ENCODE data around the gene VPS8.
"Not testable (repeated sequence)": the region's sequence is repeated elsewhere in the genome, so short reads cannot be mapped to it uniquely, and the experiment has no call there.

Gene VPS8

GRCh38 chr3:184864000-184864399, 52.0 kb downstream of the VPS8 start:
- no peak for DNase-seq (ENCODE audit: low spot score)

DNA sequence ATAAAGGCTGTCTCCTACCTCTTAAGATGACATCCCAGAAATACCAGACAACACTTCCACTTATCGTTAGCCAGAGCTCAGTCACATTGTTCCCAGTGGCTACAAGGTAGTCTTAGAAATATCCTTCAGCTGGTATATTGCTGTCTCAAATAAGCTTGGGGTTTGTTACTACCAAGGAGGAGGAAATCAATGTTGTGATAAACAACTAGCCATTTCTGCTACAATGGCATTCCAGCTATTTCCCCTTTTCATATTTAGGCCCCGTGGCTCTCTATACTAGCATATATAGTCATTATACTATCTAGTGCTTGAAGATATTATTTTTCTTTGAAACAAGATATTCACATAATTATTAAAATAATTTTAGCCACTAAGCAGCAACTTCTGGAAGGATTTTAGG, 56.5 kb downstream of the VPS8 start:
- no peak for DNase-seq (ENCODE audit: low spot score)

DNA sequence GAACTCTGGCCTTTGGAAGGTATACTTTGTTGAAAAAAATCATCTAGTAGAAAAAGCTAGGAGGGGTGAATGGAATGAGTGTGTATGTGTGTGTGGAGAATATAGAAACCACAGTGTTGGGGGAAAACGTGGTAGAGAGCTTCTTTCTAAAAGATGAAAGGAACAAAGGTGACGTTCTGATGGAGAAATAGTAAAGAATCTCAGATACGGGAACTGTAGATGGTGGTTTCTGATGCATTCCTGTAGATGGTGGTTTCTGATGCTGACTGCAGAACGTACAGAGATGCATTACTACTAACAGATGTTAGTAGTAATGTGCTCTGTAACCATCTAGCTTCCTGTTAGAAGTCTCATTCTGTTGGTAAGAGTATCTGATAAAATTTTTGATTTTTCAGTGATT, 60.2 kb downstream of the VPS8 start:
- no peak for DNase-seq (ENCODE audit: low spot score)

- DNase-seq (ENCODE audit: low spot score), result no peak
These were observed 61.2 kb downstream of the VPS8 start for GRCh38 chr3:184873141-184873540.

DNA sequence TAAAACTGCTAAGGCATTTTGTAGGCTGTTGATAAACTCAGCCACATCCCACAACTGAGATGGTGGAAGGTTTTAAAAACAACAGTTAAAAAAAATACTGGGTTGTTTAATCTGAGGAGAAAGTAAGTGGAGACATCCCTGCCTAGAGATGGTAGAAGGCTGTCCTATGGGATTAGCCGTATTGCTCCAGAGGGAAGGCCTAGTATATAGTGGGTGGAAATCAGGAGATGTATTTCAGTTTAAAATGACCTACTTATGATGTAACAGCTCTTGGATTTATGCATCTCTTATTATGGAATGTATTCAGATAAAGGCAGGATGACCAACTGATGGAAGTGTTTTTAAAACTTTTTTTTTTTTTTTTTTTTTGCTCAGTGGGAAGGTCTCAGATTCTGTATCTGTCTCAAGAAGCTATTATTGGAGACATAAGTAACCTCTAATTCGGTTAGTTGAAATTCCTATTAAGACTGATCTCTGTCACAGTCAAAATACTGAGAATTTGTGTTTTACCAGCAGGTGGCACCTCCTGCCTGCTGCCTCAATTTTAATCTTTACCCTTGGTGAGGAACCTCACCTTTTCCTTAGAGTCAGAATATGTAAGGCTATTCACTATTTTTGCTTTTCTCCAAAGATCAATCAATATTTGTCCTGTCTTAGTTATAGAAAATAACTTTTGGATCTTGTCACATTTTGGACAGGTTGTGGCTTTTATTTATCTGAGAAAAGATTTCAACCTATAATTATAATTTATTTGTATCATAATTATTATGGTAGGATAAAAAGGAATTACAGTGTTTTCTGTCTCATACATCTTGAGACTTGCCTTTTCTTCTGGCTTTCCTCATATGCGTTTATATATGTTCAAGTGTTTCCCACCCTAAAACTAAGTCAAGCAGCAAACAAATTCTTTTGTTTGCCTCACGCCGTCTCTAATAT, 63.0 kb downstream of the VPS8 start:
- DNase-seq (ENCODE audit: low spot score), result no peak

GRCh38 chr3:184880276-184881019, 68.5 kb downstream of the VPS8 start:
- no peak for DNase-seq (ENCODE audit: low spot score)

GRCh38 chr3:184884359-184885017, 72.5 kb downstream of the VPS8 start:
- no peak for DNase-seq (ENCODE audit: low spot score)

- no peak for DNase-seq (ENCODE audit: low spot score)
These were observed 73.1 kb downstream of the VPS8 start for GRCh38 chr3:184885112-184885511.

- DNase-seq (ENCODE audit: low spot score), result no peak
These were observed 75.6 kb downstream of the VPS8 start for GRCh38 chr3:184887574-184887973.

GRCh38 chr3:184889312-184889904, 77.4 kb downstream of the VPS8 start:
- DNase-seq (ENCODE audit: low spot score), result no peak

GRCh38 chr3:184894051-184894450, 82.1 kb downstream of the VPS8 start:
- DNase-seq (ENCODE audit: low spot score), result no peak

GRCh38 chr3:184895350-184895749, 83.4 kb downstream of the VPS8 start:
- no peak for DNase-seq (ENCODE audit: low spot score)

DNA sequence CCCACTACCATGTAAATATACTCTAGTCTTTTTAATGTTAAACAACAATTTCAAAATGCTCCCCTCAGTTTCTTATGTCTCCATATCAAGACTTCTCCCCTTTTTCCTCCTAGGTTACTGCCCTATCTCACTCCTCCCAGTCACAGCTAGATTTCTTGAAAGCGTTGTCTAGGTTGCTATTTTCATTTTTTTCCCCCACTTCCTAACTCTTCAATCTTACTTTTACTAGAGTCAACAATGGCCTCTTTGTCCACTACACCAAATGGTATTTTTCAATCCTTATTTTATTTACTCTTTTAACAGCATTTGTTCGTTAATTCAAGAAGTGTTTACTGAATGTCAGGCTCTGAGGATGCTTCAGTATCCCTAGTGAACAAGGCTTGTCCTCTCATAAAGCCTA, 84.4 kb downstream of the VPS8 start:
- no peak for DNase-seq (ENCODE audit: low spot score)

GRCh38 chr3:184899953-184900595, 88.1 kb downstream of the VPS8 start:
- DNase-seq (ENCODE audit: low spot score), result no peak

DNA sequence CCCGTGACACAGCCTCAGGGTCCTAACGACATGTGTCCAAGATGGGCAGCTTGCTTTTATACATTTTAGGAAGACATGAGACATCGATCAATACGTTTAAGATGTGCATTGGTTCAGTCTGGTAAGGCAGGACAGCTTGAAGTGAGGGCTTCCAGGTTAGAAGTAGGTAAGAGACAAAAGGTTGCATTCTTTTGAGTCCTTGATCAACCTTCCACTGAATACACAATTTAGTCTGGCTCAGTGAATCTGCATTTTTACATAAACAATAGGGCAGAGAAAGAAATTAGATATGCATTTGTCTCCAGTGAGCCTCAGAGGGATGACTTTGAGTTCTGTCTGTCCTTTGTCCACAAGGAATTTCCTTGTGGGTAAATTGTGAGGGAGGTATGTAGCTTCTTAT, 95.1 kb downstream of the VPS8 start:
- not testable (repeated sequence) for DNase-seq (ENCODE audit: low spot score)

DNA sequence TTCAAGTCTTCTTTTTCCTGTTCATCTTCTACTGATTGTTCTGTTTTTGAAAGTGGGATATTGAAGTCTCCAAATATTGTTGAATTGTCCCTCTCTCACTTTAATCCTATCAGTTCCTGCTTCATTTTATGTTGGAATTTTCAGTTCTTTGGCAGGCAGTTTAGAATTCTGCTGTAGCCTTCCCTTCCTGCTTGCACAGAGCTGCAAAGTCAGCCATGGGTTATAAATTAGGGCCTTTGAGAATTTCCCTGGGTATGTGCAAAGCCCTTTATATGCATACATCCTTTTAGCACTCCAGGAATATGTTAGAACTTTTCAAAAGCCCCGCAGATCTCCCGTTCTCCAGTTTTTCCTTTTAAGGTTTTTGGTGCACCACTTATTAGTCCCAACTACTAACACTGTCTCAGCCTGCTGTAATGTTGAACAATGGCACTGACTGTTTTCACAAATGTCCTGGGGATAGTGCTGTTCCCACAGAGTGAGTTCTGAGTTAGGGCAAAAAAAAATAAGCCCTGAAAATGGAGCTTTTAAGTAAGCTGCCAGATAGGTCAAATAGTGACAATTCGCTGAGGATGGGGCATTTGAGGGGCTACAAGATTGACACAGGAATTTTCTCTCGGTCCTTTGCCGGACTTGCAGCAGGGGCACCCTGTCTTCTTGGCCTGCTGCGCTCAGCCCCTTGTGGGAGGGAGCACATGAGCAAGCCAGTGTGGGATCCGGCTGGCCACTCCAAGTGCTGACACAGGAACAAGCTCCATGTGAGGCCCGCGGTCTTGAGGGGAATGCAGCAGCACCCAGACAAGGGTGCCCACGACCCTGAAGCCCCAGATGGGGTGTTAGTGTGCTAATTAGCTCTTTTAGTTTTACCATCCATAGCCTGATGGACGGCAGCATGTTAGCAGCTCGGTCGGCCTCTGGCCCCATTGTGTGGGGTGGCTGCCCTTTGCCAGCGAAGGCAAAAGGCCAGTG, 96.0 kb downstream of the VPS8 start:
- no peak for DNase-seq (ENCODE audit: low spot score)

DNA sequence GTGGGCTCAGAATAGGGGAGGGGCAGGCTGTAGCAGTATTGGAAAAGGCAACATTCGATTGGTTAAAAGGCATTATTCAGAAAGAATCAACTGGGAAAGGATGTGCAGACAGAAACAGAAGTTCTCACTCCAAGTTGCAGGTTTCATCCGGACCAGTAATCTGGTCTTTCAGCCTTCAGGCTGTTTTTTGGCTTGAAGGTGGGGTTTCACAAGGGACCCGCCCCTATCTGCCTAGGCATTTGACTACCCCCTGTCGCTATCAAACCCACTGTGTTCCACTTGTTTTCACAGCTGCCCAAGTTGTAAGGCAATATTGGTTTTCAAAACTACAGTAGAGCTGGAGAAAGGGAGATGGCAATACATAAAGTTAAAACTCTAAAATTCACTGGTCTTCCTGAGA, 96.9 kb downstream of the VPS8 start:
- DNase-seq (ENCODE audit: low spot score), result no peak

- DNase-seq (ENCODE audit: low spot score), result no peak
These were observed 98.7 kb downstream of the VPS8 start for GRCh38 chr3:184910664-184911063.

GRCh38 chr3:184911570-184911969, 99.6 kb downstream of the VPS8 start:
- DNase-seq (ENCODE audit: low spot score), result no peak

- DNase-seq (ENCODE audit: low spot score), result no peak
These were observed 100.2 kb downstream of the VPS8 start for GRCh38 chr3:184912163-184912562.

- DNase-seq (ENCODE audit: low spot score), result no peak
These were observed 102.7 kb downstream of the VPS8 start for GRCh38 chr3:184914628-184915027.
